GM23338 (cell line): ENCODE measurements around the gene WWP2. TPM values are rescaled to one million over a fixed set of nuclear protein-coding genes. Genes with fewer than 3 reads are reported as not detected.

Experiments used
- ATAC-seq: fragments of 200-7000 bp; cut with Tn5 transposase; 3 replicates; pipeline ENCODE4 v1.9.1; 2020
- DNase-seq: peaks from one replicate; pipeline ENCODE4 v3.0.0-alpha.2; 2015; ENCODE audit warnings: low spot score
- H2AFZ ChIP-seq: fragments of 200-600 bp; sonication (generic); 2 replicates; pipeline ENCODE4 v1.8.0; 2016; ENCODE audit warnings: antibody characterized with exemption, mild to moderate bottlenecking, moderate library complexity
- H3F3A ChIP-seq: fragments of 200-600 bp; sonication (generic); replicated peaks from 2 replicates; pipeline ENCODE4 v1.8.0; 2017; ENCODE audit warnings: antibody characterized with exemption, mixed run types, low read depth
- H3K27ac ChIP-seq: fragments of 200-600 bp; sonication (generic); 2 replicates; pipeline ENCODE4 v1.6.1; 2016; ENCODE audit warnings: low read depth
- H3K27me3 ChIP-seq: fragments of 200-600 bp; sonication (generic); 2 replicates; pipeline ENCODE4 v1.8.0; 2016; ENCODE audit warnings: mild to moderate bottlenecking, mixed run types, moderate library complexity; ENCODE audit not compliant: insufficient read depth
- H3K36me3 ChIP-seq: fragments of 200-600 bp; sonication (generic); 2 replicates; pipeline ENCODE4 v1.8.0; 2016; ENCODE audit warnings: mild to moderate bottlenecking; ENCODE audit not compliant: insufficient read depth
- H3K4me1 ChIP-seq: fragments of 200-600 bp; sonication (generic); 2 replicates; pipeline ENCODE4 v1.8.0; 2016; ENCODE audit warnings: mild to moderate bottlenecking, moderate library complexity; ENCODE audit not compliant: insufficient read depth
- H3K4me2 ChIP-seq: fragments of 200-600 bp; sonication (generic); 2 replicates; pipeline ENCODE4 v1.7.1; 2017; ENCODE audit warnings: mixed run types
- H3K4me3 ChIP-seq: fragments of 200-600 bp; sonication (generic); 2 replicates; pipeline ENCODE4 v1.6.1; 2016; ENCODE audit warnings: mixed run types
- H3K79me2 ChIP-seq: fragments of 200-600 bp; sonication (generic); replicated peaks from 2 replicates; pipeline ENCODE4 v1.8.0; 2017; ENCODE audit warnings: mild to moderate bottlenecking; ENCODE audit not compliant: insufficient read depth
- H3K9me2 ChIP-seq: fragments of 200-600 bp; sonication (generic); 2 replicates; pipeline ENCODE4 v1.8.0; 2017; ENCODE audit not compliant: insufficient read depth
- H4K20me1 ChIP-seq: fragments of 200-600 bp; sonication (generic); replicated peaks from 2 replicates; pipeline ENCODE4 v1.8.0; 2017; ENCODE audit warnings: mild to moderate bottlenecking; ENCODE audit not compliant: insufficient read depth
- H3K27ac Mint-ChIP-seq: 2 replicates; pipeline ENCODE4 v1.8.0; 2020; ENCODE audit warnings: inconsistent platforms, mild to moderate bottlenecking, moderate library complexity, mixed read lengths
- H3K27me3 Mint-ChIP-seq: 3 replicates; pipeline ENCODE4 v1.8.0; 2022; ENCODE audit warnings: low read depth, mild to moderate bottlenecking, moderate library complexity, mixed read lengths, inconsistent platforms; ENCODE audit not compliant: insufficient read depth, poor library complexity
- H3K36me3 Mint-ChIP-seq: 3 replicates; pipeline ENCODE4 v1.8.0; 2021; ENCODE audit warnings: low read depth, mild to moderate bottlenecking, inconsistent platforms, moderate library complexity, mixed read lengths
- H3K4me1 Mint-ChIP-seq: 3 replicates; pipeline ENCODE4 v1.8.0; 2020; ENCODE audit warnings: mild to moderate bottlenecking, inconsistent platforms, mixed read lengths
- H3K4me3 Mint-ChIP-seq: 3 replicates; pipeline ENCODE4 v1.8.0; 2021; ENCODE audit warnings: moderate library complexity, mild to moderate bottlenecking, inconsistent platforms, mixed read lengths
- H3K9me3 Mint-ChIP-seq: 3 replicates; pipeline ENCODE4 v1.8.0; 2020; ENCODE audit warnings: moderate library complexity, mild to moderate bottlenecking, inconsistent platforms, mixed read lengths
- CREB1 ChIP-seq: fragments of 250-450 bp; sonication (Bioruptor Pico); IDR thresholded peaks from 2 replicates; pipeline ENCODE4 v1.5.0; 2020; ENCODE audit warnings: low read depth, mild to moderate bottlenecking, moderate library complexity
- EZH2 ChIP-seq: fragments of 200-600 bp; sonication (generic); IDR thresholded peaks from one replicate; pipeline ENCODE4 v1.8.0; 2017; ENCODE audit warnings: antibody characterized with exemption, mild to moderate bottlenecking, low read depth; ENCODE audit not compliant: unreplicated experiment
- EZH2phosphoT487 ChIP-seq: fragments of 200-600 bp; sonication (generic); IDR thresholded peaks from one replicate; pipeline ENCODE4 v1.8.1; 2018; ENCODE audit warnings: antibody characterized with exemption; ENCODE audit not compliant: unreplicated experiment
- JUNB ChIP-seq: IDR thresholded peaks from one replicate; pipeline ENCODE4 v1.6.1; 2016; ENCODE audit warnings: antibody characterized with exemption; ENCODE audit not compliant: unreplicated experiment
- POLR2AphosphoS5 ChIP-seq: IDR thresholded peaks from 2 replicates; pipeline ENCODE4 v1.6.1; 2016; ENCODE audit warnings: antibody characterized with exemption, low read depth
- ZNF331 ChIP-seq: fragments of 250-450 bp; sonication (Bioruptor Pico); IDR thresholded peaks from 2 replicates; pipeline ENCODE4 v1.5.0; 2020; ENCODE audit warnings: low read depth, mild to moderate bottlenecking, moderate library complexity
- polyA plus RNA-seq: library from polyadenylated mRNA; unstranded; fragments of >200 nt; fragmentation: Nextera tagmentation; extraction: Ambion mirVana; gene quantifications from 2 replicates; pipeline ENCODE4 v1.2.1, GENCODE V29; 2016
- total RNA-seq: library from RNA; depleted of rRNA; stranded (reverse); fragments of >200 nt; shearing (Covaris generic); gene quantifications from 2 replicates; pipeline ENCODE4 v1.2.3, GENCODE V29; 2014
- TF ChIP-seq, protein P1 (sequence below): fragments of 250-450 bp; sonication (Bioruptor Pico); IDR thresholded peaks from 2 replicates; pipeline ENCODE4 v1.5.0; 2020; ENCODE audit warnings: mild to moderate bottlenecking, moderate library complexity
- TF ChIP-seq, protein P2 (sequence below): IDR thresholded peaks from 2 replicates; pipeline ENCODE4 v1.6.1; 2016; ENCODE audit warnings: antibody characterized with exemption

WWP2 gene
- total and polyA plus RNA-seq, 2 experiments from 2014 or later: 12.3 to 35.5 TPM

DNA sequence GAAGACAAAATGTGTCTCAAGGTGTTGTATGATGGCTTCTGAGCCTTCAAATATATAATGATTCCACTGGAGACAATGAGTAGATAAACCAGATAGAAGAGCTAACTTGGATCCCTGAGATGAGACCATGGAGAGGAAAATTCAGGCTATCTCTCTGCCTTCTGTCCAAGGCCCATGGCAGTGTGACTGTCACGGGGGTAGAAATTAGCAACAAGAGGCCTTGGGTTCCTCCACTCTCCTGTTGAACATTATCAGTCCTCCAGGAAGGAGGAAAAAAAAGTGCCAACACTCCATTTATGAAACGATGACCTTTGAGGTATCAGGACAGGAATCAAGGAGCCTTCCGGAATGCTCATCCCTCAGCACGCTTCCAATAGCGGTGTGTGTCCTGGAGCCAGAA is 75.2 kb downstream of the WWP2 start (continued):
- TF ChIP-seq EZH2: no peak
- TF ChIP-seq, protein P1, sequence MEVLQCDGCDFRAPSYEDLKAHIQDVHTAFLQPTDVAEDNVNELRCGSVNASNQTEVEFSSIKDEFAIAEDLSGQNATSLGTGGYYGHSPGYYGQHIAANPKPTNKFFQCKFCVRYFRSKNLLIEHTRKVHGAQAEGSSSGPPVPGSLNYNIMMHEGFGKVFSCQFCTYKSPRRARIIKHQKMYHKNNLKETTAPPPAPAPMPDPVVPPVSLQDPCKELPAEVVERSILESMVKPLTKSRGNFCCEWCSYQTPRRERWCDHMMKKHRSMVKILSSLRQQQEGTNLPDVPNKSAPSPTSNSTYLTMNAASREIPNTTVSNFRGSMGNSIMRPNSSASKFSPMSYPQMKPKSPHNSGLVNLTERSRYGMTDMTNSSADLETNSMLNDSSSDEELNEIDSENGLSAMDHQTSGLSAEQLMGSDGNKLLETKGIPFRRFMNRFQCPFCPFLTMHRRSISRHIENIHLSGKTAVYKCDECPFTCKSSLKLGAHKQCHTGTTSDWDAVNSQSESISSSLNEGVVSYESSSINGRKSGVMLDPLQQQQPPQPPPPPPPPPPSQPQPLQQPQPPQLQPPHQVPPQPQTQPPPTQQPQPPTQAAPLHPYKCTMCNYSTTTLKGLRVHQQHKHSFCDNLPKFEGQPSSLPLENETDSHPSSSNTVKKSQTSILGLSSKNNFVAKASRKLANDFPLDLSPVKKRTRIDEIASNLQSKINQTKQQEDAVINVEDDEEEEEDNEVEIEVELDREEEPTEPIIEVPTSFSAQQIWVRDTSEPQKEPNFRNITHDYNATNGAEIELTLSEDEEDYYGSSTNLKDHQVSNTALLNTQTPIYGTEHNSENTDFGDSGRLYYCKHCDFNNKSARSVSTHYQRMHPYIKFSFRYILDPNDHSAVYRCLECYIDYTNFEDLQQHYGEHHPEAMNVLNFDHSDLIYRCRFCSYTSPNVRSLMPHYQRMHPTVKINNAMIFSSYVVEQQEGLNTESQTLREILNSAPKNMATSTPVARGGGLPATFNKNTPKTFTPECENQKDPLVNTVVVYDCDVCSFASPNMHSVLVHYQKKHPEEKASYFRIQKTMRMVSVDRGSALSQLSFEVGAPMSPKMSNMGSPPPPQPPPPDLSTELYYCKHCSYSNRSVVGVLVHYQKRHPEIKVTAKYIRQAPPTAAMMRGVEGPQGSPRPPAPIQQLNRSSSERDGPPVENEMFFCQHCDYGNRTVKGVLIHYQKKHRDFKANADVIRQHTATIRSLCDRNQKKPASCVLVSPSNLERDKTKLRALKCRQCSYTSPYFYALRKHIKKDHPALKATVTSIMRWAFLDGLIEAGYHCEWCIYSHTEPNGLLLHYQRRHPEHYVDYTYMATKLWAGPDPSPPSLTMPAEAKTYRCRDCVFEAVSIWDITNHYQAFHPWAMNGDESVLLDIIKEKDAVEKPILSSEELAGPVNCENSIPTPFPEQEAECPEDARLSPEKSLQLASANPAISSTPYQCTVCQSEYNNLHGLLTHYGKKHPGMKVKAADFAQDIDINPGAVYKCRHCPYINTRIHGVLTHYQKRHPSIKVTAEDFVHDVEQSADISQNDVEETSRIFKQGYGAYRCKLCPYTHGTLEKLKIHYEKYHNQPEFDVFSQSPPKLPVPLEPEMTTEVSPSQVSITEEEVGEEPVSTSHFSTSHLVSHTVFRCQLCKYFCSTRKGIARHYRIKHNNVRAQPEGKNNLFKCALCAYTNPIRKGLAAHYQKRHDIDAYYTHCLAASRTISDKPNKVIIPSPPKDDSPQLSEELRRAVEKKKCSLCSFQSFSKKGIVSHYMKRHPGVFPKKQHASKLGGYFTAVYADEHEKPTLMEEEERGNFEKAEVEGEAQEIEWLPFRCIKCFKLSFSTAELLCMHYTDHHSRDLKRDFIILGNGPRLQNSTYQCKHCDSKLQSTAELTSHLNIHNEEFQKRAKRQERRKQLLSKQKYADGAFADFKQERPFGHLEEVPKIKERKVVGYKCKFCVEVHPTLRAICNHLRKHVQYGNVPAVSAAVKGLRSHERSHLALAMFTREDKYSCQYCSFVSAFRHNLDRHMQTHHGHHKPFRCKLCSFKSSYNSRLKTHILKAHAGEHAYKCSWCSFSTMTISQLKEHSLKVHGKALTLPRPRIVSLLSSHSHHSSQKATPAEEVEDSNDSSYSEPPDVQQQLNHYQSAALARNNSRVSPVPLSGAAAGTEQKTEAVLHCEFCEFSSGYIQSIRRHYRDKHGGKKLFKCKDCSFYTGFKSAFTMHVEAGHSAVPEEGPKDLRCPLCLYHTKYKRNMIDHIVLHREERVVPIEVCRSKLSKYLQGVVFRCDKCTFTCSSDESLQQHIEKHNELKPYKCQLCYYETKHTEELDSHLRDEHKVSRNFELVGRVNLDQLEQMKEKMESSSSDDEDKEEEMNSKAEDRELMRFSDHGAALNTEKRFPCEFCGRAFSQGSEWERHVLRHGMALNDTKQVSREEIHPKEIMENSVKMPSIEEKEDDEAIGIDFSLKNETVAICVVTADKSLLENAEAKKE (CRISPR knock-in tag): no peak
- TF ChIP-seq, protein P2, sequence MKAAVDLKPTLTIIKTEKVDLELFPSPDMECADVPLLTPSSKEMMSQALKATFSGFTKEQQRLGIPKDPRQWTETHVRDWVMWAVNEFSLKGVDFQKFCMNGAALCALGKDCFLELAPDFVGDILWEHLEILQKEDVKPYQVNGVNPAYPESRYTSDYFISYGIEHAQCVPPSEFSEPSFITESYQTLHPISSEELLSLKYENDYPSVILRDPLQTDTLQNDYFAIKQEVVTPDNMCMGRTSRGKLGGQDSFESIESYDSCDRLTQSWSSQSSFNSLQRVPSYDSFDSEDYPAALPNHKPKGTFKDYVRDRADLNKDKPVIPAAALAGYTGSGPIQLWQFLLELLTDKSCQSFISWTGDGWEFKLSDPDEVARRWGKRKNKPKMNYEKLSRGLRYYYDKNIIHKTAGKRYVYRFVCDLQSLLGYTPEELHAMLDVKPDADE: no peak

DNA sequence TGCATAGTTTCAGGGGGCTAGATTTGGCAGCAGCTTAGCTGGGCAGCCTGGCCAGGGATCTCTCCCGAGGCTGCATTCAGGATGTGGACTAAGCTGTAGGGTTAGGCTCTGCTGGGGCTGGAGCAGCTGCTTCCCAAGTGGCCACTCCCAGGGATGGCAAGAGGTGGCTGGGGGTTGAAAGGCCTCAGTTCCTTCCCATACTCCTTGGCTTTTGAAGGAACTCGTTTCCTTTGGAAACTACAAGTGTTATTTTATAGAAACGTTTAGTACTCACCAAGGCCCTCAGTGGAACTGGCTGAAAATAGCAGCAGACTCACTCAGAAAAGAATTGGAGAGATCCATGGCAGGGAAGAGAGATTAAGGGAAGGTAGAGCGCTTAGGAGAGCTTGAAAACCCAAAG is 76.4 kb downstream of the WWP2 start:
- no peaks in the 10 kb centered on the region; the same call in 2 of the 3 replicates for H3K36me3 Mint-ChIP-seq
- Histone ChIP-seq H3K27me3 (no peaks in the 10 kb centered on the region), H3K4me1 (peaks cover 2% of the 10 kb centered on the region; the same call in 1 of the 2 replicates), H2AFZ (no peak overlapping the region), H4K20me1 (no peaks in the 10 kb centered on the region; the same call in 1 of the 2 replicates), H3K4me2 (no peak overlapping the region), H3F3A (no peaks in the 10 kb centered on the region), H3K36me3 (0 out of 2 replicates have a peak, but pooled peaks cover 8% of the 10 kb centered on the region), H3K4me3 (no peak overlapping the region), H3K27ac (no peak overlapping the region), H3K79me2 (no peaks in the 10 kb centered on the region), H3K9me2 (0 out of 2 replicates have a peak, but pooled peaks cover 4% of the 10 kb centered on the region)
- H3K4me3 Mint-ChIP-seq: no peak overlapping the region
- no peak overlapping the region for H3K27ac Mint-ChIP-seq
- ATAC-seq: peak; percentile 75
- peaks cover 5% of the 10 kb centered on the region for H3K27me3 Mint-ChIP-seq
- no peaks in the 10 kb centered on the region for H3K9me3 Mint-ChIP-seq
- DNase-seq: peak; percentile 33
- peaks cover 8% of the 10 kb centered on the region for H3K4me1 Mint-ChIP-seq
- TF ChIP-seq POLR2AphosphoS5 (no peak), CREB1 (no peak), ZNF331 (CRISPR knock-in tag) (no peak), EZH2phosphoT487 (no peak), EZH2 (no peak), JUNB (no peak)
- TF ChIP-seq, protein P1 (CRISPR knock-in tag): no peak
